ENCODE data around the gene DLG1. TPM values are rescaled to one million over a fixed set of nuclear protein-coding genes. Genes with fewer than 3 reads are reported as not detected.
A peak's percentile ranks its signal among the peaks of the same experiment; 100 is the strongest.

The DLG1 gene
- total and polyA plus RNA-seq, 2 donors from 2014 or later = 19.4 to 101 TPM

- no peaks in the 10 kb centered on the region for H3K9me3 ChIP-seq (ENCODE audit: control insufficient read depth in 2 of 3, insufficient read depth in 1 of 3, low read length in 3 of 3)
- H3K9ac ChIP-seq (ENCODE audit: low read length in 3 of 3) = no peak overlapping the region
- no peak for TF ChIP-seq CTCF (IDR thresholded peaks at IDR 0.05; ENCODE audit: borderline replicate concordance, extremely low read depth, insufficient read depth)
- H3K27ac ChIP-seq (ENCODE audit: low read depth in 2 of 2, low read length in 2 of 2) = no peak overlapping the region
- H3K4me1 ChIP-seq (ENCODE audit: control insufficient read depth in 2 of 3, insufficient read depth in 2 of 3, low read depth in 1 of 3, low read length in 3 of 3) = no peaks in the 10 kb centered on the region
- FAIRE-seq = no peak
- no peaks in the 10 kb centered on the region for H3K36me3 ChIP-seq (ENCODE audit: control insufficient read depth in 2 of 3, insufficient read depth in 3 of 3, low read length in 3 of 3)
- intact Hi-C loops (cut with DNase I) = no loop called here
- no peak overlapping the region for H3K4me3 ChIP-seq (ENCODE audit: low read length in 3 of 3)
- DNase-seq = no peak
- no peaks in the 10 kb centered on the region for H3K27me3 ChIP-seq (ENCODE audit: control insufficient read depth, insufficient read depth, low read length)
Observed at GRCh38 chr3:197340521-197340871, 42.1 kb upstream of the DLG1 start.

GRCh38 chr3:197339841-197340520 is 41.6 kb upstream of the DLG1 start:
- no peaks in the 10 kb centered on the region for H3K9me3 ChIP-seq (ENCODE audit: control insufficient read depth in 2 of 3, insufficient read depth in 1 of 3, low read length in 3 of 3)
- H3K27me3 ChIP-seq (ENCODE audit: control insufficient read depth, insufficient read depth, low read length) = no peaks in the 10 kb centered on the region
- FAIRE-seq (no peak), DNase-seq (peak in 3 of 5 donors; percentile 52 to 67 (median 56))
- H3K36me3 ChIP-seq (ENCODE audit: control insufficient read depth in 2 of 3, insufficient read depth in 3 of 3, low read length in 3 of 3) = no peaks in the 10 kb centered on the region
- H3K27ac ChIP-seq (ENCODE audit: low read depth in 2 of 2, low read length in 2 of 2) = no peak overlapping the region
- H3K4me1 ChIP-seq (ENCODE audit: control insufficient read depth in 2 of 3, insufficient read depth in 2 of 3, low read depth in 1 of 3, low read length in 3 of 3) = no peaks in the 10 kb centered on the region
- intact Hi-C loops (cut with DNase I) = no loop called here
- no peak for TF ChIP-seq CTCF (IDR thresholded peaks at IDR 0.05; ENCODE audit: borderline replicate concordance, extremely low read depth, insufficient read depth)
- no peak overlapping the region for H3K4me3 ChIP-seq (ENCODE audit: low read length in 3 of 3)
- H3K9ac ChIP-seq (ENCODE audit: low read length in 3 of 3) = no peak overlapping the region

GRCh38 chr3:197338586-197338985 is 40.2 kb upstream of the DLG1 start:
- Histone ChIP-seq H3K9me3 (ENCODE audit: control insufficient read depth in 2 of 3, insufficient read depth in 1 of 3, low read length in 3 of 3) (no peaks in the 10 kb centered on the region), H3K4me3 (ENCODE audit: low read length in 3 of 3) (no peak overlapping the region), H3K4me1 (ENCODE audit: control insufficient read depth in 2 of 3, insufficient read depth in 2 of 3, low read depth in 1 of 3, low read length in 3 of 3) (no peaks in the 10 kb centered on the region), H3K27ac (ENCODE audit: low read depth in 2 of 2, low read length in 2 of 2) (no peak overlapping the region), H3K36me3 (ENCODE audit: control insufficient read depth in 2 of 3, insufficient read depth in 3 of 3, low read length in 3 of 3) (no peaks in the 10 kb centered on the region), H3K9ac (ENCODE audit: low read length in 3 of 3) (no peak overlapping the region), H3K27me3 (ENCODE audit: control insufficient read depth, insufficient read depth, low read length) (no peaks in the 10 kb centered on the region)
- no peak for TF ChIP-seq CTCF (IDR thresholded peaks at IDR 0.05; ENCODE audit: borderline replicate concordance, extremely low read depth, insufficient read depth)
- DNase-seq (no peak), FAIRE-seq (no peak)
- intact Hi-C loops (cut with DNase I) = no loop called here

GRCh38 chr3:197337656-197338055 is 39.2 kb upstream of the DLG1 start:
- Histone ChIP-seq H3K27me3 (ENCODE audit: control insufficient read depth, insufficient read depth, low read length) (no peaks in the 10 kb centered on the region), H3K27ac (ENCODE audit: low read depth in 2 of 2, low read length in 2 of 2) (no peak overlapping the region)
- no peak for FAIRE-seq

More at GRCh38 chr3:197337656-197338055, 39.2 kb upstream of the DLG1 start:
- TF ChIP-seq CTCF (IDR thresholded peaks at IDR 0.05; ENCODE audit: borderline replicate concordance, extremely low read depth, insufficient read depth) = no peak
- no peak for DNase-seq
- H3K4me3 ChIP-seq (ENCODE audit: low read length in 3 of 3) = no peak overlapping the region
- H3K36me3 ChIP-seq (ENCODE audit: control insufficient read depth in 2 of 3, insufficient read depth in 3 of 3, low read length in 3 of 3) = no peaks in the 10 kb centered on the region
- intact Hi-C loops (cut with DNase I) = no loop called here
- H3K9ac ChIP-seq (ENCODE audit: low read length in 3 of 3) = no peak overlapping the region
- H3K4me1 ChIP-seq (ENCODE audit: control insufficient read depth in 2 of 3, insufficient read depth in 2 of 3, low read depth in 1 of 3, low read length in 3 of 3) = no peaks in the 10 kb centered on the region
- no peaks in the 10 kb centered on the region for H3K9me3 ChIP-seq (ENCODE audit: control insufficient read depth in 2 of 3, insufficient read depth in 1 of 3, low read length in 3 of 3)
